Measurements from ENCODE around the gene FLT1.

The FLT1 gene

GRCh38 chr13:28452755-28453154, 42.2 kb downstream of the FLT1 start:
- no peak for DNase-seq

DNA sequence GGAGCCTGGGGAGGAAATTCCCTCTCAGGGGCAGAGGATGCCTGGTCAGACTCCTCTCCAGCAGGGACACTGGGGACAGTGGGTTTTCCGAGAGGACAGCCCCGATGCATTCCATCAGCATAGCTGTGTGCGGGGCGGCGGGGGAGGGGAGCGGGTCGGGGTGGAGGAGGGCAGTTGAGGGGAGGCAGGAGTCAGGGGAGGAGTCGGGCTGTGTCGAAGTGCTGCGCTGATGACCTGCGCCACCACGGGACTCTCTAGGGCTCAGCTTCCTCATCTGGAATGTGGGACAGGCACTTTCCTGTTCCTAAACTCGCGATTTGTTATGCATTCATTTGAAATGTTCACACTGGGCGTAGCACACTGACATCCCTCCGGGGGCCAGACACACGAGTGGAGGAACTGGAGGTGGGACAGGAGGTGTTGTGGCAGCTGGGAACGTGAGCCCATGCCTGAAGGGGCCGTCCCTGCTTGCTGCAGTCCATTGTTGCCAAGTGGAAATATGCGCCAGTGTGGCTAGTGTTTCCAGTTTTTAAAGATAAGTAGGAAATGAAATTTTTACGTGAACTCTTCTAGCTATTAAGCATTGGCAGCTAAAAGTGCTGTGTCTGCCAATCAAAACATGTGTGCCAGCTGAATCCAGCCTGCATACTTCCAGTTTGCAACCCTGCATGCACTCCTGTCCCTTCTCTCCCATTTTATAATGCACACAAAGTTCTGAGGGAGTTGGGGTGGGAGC, 43.3 kb downstream of the FLT1 start:
- no peak for DNase-seq

DNA sequence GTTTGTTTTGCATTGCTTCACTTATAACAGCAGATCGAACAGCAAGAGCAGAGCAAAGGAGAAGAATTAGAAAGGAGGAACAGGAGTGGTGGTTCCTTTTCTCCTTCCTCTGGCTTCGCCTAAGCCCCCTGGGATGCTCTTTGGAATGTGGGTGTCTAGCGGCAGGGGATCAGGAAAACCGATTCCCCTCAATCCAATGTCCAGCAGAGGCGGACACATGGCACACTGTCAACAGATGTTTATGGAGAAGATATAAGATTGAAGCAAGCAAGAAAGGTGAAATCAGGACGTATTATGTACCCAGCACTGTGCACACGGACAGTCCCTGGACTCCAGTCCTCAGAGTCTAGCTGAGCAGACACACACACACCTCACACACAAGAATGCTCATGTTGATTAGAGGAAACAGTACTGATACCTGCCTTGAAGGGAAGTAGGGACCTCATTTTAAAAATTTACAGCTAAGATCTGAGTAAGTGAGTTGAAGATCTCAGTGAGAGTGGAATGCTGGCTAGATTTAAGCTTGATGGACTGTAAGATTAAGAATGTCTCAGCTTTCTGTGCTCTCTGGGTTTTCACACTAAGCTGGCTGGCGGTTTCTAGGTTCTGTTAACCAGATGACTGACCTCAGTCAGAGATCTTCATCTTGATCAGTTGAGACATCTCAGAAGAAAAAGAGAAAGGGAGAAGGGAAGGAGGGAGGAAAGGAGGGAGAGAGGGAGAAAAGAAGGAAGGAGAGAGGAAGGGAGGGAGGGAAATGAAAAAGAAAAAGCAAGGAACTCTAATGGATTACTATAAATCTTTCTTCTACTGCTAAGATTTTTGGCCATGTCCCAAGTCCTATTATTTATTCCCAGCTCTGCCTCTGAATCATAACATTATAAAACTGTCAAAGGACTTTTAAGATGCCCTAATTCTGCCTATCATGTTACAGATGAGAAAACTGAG, 44.8 kb downstream of the FLT1 start:
- DNase-seq: no peak

- DNase-seq: no peak
Measured at GRCh38 chr13:28448651-28449358, 46.1 kb downstream of the FLT1 start.

DNA sequence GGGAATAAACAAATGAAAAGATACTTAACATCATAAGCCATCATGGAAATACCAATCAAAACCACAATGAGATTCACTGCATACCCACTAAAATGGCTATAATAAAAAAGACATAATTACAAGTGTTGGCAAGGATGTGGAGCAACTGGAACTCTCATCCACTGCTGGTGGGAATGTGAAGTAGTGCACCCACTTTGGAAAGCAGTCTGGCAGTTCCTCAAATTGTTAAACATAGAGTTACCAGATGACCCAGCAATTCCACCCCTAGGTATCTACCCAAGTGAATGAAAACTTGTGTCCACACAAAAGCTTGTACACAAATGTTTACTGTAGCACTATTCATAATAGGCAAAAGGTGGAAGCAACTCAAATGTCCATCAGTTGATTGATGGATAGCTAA, 46.9 kb downstream of the FLT1 start:
- no peak for DNase-seq

- DNase-seq: no peak
Measured at GRCh38 chr13:28447206-28447605, 47.7 kb downstream of the FLT1 start.

DNA sequence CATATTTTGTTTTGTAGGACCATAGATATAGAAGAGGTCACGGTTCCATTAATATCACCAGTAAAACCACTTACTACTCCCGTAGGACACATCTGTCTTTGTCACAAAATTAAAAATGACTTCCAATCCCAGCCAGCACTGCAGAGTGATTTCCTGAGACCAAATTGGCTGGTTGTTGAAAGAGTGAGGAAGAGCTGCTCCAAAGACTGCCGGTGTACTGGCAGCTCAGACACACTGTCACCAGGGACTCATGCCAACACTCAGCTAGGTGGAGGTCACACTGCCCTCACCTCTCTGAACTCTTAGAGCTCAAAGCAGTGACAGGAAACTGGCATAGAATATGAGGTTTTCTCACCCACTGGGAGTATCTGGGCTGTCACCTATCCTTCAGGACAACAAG, 52.1 kb downstream of the FLT1 start:
- DNase-seq: no peak

- DNase-seq: no peak
Measured at GRCh38 chr13:28441529-28441928, 53.4 kb downstream of the FLT1 start.

GRCh38 chr13:28440774-28441504, 54.0 kb downstream of the FLT1 start:
- no peak for DNase-seq

DNA sequence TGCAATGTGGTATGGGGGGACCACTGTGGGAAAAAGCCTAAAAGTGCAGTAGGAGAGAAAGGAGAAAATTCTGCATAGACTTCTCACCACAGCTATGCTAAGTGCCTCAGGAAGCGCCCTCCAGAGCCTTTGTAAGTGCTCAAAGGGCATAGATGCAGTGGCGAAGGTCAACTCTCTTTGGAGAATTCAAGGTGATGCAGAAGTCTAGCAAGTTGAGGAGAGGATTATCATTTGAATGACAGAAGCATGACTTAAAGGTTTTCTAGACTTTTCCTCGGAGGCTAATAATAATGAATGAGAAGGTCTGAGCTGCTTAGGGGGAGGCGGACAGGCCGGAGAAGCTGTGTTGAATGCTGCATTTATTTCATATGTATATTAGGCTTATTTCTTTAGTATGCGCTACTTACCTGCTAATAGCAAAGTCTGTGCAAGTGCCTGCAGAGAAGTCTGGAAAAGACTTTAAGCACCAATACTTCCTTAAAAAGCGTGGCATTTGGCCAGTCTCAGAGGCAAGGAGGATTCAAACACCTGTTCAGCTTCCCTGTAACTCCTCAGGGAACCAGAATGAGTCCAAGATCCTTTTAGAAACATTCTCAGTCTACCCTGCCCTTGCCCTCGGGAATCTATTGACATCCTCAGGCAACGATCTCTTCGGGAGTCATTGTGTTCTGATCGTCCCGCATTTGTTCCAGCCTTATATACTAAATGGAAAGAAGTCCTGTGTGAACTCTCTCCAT, 56.2 kb downstream of the FLT1 start:
- DNase-seq: no peak

DNA sequence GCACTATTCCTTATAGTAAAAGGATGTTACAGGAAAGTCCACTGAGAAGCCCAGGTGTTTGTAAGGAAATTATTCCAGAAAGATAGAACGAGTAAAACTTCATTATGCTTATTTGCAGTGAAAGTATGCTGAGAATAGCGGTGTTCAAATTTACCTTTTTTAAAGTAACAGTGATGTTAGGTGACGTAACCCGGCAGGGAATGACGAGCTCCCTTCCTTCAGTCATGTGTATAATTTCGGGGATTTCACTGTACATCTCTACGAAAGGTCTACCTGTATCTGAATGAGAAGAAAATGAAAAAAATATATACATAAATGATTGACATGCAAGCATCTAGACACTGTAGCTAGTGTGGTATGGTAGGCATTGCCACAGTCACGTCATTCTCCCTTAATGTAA, 56.9 kb downstream of the FLT1 start:
- DNase-seq: no peak

DNA sequence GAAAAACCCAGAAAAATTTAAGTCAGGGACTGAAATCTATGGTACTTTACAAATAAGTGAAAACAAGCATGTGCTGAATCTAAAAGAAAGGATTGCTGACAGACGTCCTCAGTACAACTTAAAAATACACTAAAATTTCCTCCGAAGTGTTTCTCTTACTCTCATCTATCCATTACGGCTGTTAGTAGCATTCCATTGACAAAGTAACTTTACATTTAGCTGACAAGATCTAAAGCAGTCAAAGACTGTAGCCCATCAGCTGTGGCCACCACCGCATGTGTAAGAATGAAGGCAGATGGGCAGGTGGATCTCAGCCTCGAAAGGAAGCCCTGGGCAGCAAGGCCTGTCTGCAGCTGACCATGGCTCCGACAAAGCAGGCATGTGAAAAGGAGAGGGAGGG, 59.0 kb downstream of the FLT1 start:
- DNase-seq: no peak

DNA sequence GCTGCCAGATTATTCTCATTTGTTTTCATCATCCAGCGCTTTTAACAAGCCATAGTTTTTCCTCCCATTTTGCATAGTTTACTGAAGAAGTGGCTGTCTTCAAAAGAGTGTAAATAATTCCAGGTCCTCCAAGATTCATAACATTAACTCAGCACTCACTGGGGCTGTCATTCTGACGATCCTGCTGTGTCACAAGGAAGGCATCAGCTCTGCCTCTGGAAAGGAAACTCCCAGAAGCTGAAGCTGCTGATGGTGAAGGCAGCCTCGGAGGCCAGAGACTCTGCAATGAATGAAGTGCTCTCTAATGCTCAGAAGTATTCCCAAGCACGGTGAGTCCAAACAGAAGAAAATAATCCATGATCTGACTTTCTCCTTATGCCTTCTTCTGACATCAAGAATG, 60.0 kb downstream of the FLT1 start:
- no peak for DNase-seq

DNA sequence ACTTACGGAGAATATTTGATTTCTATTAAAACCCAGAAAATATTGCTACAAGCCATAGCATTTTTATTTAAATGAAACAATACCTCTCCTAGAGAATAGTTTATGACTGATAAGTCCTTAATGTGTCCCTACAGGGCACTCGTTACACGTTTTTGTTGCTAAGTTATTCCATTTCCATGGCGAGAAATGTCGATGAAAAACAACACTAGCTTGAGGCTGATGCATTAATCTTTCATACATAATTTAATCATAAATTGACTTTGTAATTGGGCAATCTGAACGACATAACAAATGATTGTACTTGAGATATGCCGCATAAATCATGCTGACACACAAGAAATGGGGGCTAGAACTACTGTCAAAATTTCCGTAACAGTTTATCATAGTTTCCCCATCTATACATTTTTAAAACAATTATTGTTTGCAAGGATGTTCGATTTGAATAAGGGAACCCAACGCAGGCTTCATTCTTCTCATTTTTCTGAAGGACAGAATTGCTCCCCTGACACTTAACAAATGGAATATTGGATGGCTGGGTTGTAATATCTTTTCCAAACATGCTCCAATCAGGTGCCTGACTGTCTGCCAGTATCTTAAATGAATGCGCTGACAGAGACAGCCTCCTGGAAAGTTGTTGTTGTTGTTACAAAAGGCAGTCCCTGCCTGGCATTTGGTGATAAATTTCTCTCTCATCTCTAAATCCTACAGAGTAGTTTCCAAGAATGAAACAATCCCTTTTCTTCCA, 61.9 kb downstream of the FLT1 start:
- DNase-seq: no peak

DNA sequence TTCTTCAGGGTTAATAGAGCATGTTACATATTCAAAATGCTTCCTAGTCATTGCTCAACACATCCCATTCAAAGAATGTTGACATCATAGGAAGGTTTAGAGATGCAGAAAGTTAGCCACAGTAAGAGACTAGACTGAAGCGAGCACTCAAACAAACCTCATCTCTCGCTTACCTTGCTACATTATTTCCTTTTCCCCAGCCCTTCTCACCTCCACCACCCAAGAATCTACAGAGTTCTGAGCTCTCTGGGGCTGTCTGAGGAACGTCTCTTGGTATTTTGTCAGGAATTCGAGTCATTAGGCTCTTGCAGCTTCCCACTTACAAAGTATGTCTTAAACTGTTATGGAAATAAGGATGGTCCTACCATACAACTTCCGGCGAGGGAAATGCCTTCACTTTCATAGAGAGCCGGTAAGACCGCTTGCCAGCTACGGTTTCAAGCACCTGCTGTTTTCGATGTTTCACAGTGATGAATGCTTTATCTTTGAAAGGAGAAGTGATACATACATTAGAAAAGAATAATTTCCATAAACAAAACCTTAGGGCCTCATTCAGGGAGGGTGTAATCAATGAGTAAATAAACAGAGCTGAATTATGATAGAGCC, 65.1 kb downstream of the FLT1 start:
- peak; percentile 43 for DNase-seq

DNA sequence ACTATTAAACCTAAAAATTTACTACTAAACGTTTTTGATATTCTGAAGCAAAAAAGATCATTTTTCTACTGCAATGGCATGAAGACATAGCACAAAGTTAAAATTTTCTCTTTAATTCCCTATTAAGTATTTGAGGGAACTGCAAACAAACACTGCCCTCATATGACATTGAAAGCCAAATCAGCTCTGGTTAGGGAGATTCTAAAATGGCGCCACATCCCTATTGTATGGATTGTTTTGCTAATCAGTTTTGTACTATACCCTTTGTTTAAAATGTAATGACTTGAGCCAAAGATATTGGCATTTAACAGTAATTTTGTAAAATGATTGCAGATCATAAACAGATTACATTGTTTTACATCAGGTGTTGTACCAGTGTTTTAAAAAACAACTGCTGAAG, 65.8 kb downstream of the FLT1 start:
- DNase-seq: no peak

- no peak for DNase-seq
Measured at GRCh38 chr13:28426381-28426780, 68.5 kb downstream of the FLT1 start.

- no peak for DNase-seq
Measured at GRCh38 chr13:28425793-28426192, 69.1 kb downstream of the FLT1 start.

DNA sequence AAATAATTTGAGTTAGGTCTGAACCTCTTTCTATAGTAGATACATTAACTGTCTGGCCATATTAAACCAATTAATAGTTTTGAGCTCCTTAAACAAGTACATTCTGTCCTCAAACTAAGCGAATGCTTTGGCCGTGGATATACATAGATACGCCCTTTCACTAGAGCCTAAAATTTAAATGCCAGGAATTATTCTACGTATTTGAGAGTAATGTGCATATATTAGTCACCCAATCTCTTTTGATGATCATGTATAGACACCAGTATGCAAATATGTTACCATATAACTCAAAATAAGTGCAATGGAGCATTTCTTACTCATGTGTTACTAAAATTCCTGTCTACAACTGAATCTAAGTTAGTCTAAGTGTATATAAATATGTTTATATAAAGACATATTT, 70.4 kb downstream of the FLT1 start:
- no peak for DNase-seq

GRCh38 chr13:28423010-28423409, 71.9 kb downstream of the FLT1 start:
- no peak for DNase-seq

Data from RPMI8226 (cell line).